ENCODE results near the gene LCT.

DNA sequence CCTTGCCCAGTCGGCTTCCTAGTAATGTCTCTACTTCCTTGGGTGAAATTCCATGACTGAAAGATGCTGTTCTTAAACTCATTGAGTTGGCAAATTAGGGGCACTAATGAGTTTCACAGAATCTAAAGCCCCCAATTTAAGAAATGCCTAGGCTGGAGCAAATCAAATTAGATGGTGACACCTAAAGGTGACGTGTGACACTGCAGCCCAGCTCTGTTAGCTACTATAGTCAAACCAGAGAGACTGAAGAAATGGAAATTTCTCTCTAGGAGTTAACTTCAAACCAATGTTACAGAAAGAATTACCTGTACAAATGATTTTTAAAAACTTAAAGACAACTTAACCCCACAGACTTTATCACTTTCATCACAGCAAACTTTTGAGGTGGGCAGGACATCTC is 37.2 kb downstream of the LCT start:
- TF ChIP-seq, protein P1, sequence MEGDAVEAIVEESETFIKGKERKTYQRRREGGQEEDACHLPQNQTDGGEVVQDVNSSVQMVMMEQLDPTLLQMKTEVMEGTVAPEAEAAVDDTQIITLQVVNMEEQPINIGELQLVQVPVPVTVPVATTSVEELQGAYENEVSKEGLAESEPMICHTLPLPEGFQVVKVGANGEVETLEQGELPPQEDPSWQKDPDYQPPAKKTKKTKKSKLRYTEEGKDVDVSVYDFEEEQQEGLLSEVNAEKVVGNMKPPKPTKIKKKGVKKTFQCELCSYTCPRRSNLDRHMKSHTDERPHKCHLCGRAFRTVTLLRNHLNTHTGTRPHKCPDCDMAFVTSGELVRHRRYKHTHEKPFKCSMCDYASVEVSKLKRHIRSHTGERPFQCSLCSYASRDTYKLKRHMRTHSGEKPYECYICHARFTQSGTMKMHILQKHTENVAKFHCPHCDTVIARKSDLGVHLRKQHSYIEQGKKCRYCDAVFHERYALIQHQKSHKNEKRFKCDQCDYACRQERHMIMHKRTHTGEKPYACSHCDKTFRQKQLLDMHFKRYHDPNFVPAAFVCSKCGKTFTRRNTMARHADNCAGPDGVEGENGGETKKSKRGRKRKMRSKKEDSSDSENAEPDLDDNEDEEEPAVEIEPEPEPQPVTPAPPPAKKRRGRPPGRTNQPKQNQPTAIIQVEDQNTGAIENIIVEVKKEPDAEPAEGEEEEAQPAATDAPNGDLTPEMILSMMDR (conservative IDR thresholded peaks at IDR 0.05): no peak
- no peak for TF ChIP-seq EZH2 (IDR thresholded peaks at IDR 0.05; ENCODE audit: low read depth)

All from PC-9 (cell line).